Measurements from ENCODE around the gene SMG6.

SMG6 gene

GRCh38 chr17:2222301-2222700, 81.3 kb downstream of the SMG6 start:
- ATAC-seq (ENCODE audit: low read depth) (no peak), DNase-seq (ENCODE audit: low spot score in 2 of 2) (no peak)
- Mint-ChIP-seq H3K4me1 (peaks cover 11% of the 10 kb centered on the region), H3K27me3 (no peaks in the 10 kb centered on the region), H3K9me3 (no peaks in the 10 kb centered on the region), H3K27ac (peak overlapping the region; percentile 6), H3K36me3 (peaks cover 15% of the 10 kb centered on the region), H3K4me3 (no peak overlapping the region)

GRCh38 chr17:2218426-2218825, 85.2 kb downstream of the SMG6 start:
- ATAC-seq (ENCODE audit: low read depth) (no peak), DNase-seq (ENCODE audit: low spot score in 2 of 2) (no peak)
- peak overlapping the region; percentile 21 for H3K4me3 Mint-ChIP-seq
- peaks cover 9% of the 10 kb centered on the region for H3K36me3 Mint-ChIP-seq
- no peaks in the 10 kb centered on the region for H3K9me3 Mint-ChIP-seq
- no peaks in the 10 kb centered on the region for H3K27me3 Mint-ChIP-seq
- peaks cover 17% of the 10 kb centered on the region for H3K4me1 Mint-ChIP-seq
- H3K27ac Mint-ChIP-seq = no peak overlapping the region

GRCh38 chr17:2215616-2216364, 87.8 kb downstream of the SMG6 start:
- Mint-ChIP-seq H3K36me3 (peaks cover 8% of the 10 kb centered on the region), H3K27me3 (no peaks in the 10 kb centered on the region), H3K4me1 (peaks cover 12% of the 10 kb centered on the region), H3K4me3 (peak overlapping the region; percentile 83), H3K27ac (peak overlapping the region; percentile 97), H3K9me3 (no peaks in the 10 kb centered on the region)
- peak; percentile 41 to 43 for DNase-seq (ENCODE audit: low spot score in 2 of 2)
- peak; percentile 99 for ATAC-seq (ENCODE audit: low read depth)

- ATAC-seq (ENCODE audit: low read depth) (no peak), DNase-seq (ENCODE audit: low spot score in 2 of 2) (no peak)
- no peaks in the 10 kb centered on the region for H3K27me3 Mint-ChIP-seq
- peaks cover 11% of the 10 kb centered on the region for H3K36me3 Mint-ChIP-seq
- peak overlapping the region; percentile 97 for H3K27ac Mint-ChIP-seq
- peaks cover 12% of the 10 kb centered on the region for H3K4me1 Mint-ChIP-seq
- peak overlapping the region; percentile 83 for H3K4me3 Mint-ChIP-seq
- H3K9me3 Mint-ChIP-seq = no peaks in the 10 kb centered on the region
Measured at GRCh38 chr17:2214929-2215615, 88.5 kb downstream of the SMG6 start.

- H3K4me3 Mint-ChIP-seq = no peak overlapping the region
- peak overlapping the region; percentile 97 for H3K27ac Mint-ChIP-seq
- H3K36me3 Mint-ChIP-seq = peaks cover 11% of the 10 kb centered on the region
- H3K4me1 Mint-ChIP-seq = peaks cover 12% of the 10 kb centered on the region
- H3K9me3 Mint-ChIP-seq = no peaks in the 10 kb centered on the region
- no peaks in the 10 kb centered on the region for H3K27me3 Mint-ChIP-seq
- DNase-seq (ENCODE audit: low spot score in 2 of 2) (no peak), ATAC-seq (ENCODE audit: low read depth) (no peak)
Measured at GRCh38 chr17:2214047-2214928, 89.3 kb downstream of the SMG6 start.

- ATAC-seq (ENCODE audit: low read depth) (no peak), DNase-seq (ENCODE audit: low spot score in 2 of 2) (no peak)
- Mint-ChIP-seq H3K4me3 (no peak overlapping the region), H3K36me3 (peaks cover 8% of the 10 kb centered on the region), H3K4me1 (peaks cover 10% of the 10 kb centered on the region), H3K9me3 (no peaks in the 10 kb centered on the region), H3K27me3 (no peaks in the 10 kb centered on the region), H3K27ac (peak overlapping the region; percentile 97)
Measured at GRCh38 chr17:2213291-2213960, 90.2 kb downstream of the SMG6 start.

- DNase-seq (ENCODE audit: low spot score in 2 of 2) (no peak), ATAC-seq (ENCODE audit: low read depth) (no peak)
- no peaks in the 10 kb centered on the region for H3K27me3 Mint-ChIP-seq
- H3K4me1 Mint-ChIP-seq = peaks cover 9% of the 10 kb centered on the region
- H3K9me3 Mint-ChIP-seq = no peaks in the 10 kb centered on the region
- peaks cover 8% of the 10 kb centered on the region for H3K36me3 Mint-ChIP-seq
- peak overlapping the region; percentile 72 for H3K27ac Mint-ChIP-seq
- no peak overlapping the region for H3K4me3 Mint-ChIP-seq
Measured at GRCh38 chr17:2212400-2212981, 91.1 kb downstream of the SMG6 start.

- Mint-ChIP-seq H3K4me1 (peaks cover 9% of the 10 kb centered on the region), H3K27ac (no peak overlapping the region), H3K9me3 (no peaks in the 10 kb centered on the region), H3K36me3 (peaks cover 8% of the 10 kb centered on the region), H3K27me3 (no peaks in the 10 kb centered on the region), H3K4me3 (no peak overlapping the region)
- DNase-seq (ENCODE audit: low spot score in 2 of 2) = no peak
- no peak for ATAC-seq (ENCODE audit: low read depth)
Measured at GRCh38 chr17:2211661-2212399, 91.8 kb downstream of the SMG6 start.

- Mint-ChIP-seq H3K27ac (peak overlapping the region; percentile 26), H3K4me1 (peaks cover 4% of the 10 kb centered on the region), H3K4me3 (no peak overlapping the region), H3K36me3 (peaks cover 8% of the 10 kb centered on the region), H3K9me3 (no peaks in the 10 kb centered on the region), H3K27me3 (no peaks in the 10 kb centered on the region)
- ATAC-seq (ENCODE audit: low read depth) = no peak
- DNase-seq (ENCODE audit: low spot score in 2 of 2) = no peak
Measured at GRCh38 chr17:2210726-2211125, 92.9 kb downstream of the SMG6 start.

GRCh38 chr17:2207815-2208515, 95.6 kb downstream of the SMG6 start:
- Mint-ChIP-seq H3K4me1 (no peaks in the 10 kb centered on the region), H3K9me3 (no peaks in the 10 kb centered on the region), H3K27ac (peak overlapping the region; percentile 50), H3K36me3 (peaks cover 9% of the 10 kb centered on the region), H3K4me3 (no peak overlapping the region), H3K27me3 (no peaks in the 10 kb centered on the region)
- ATAC-seq (ENCODE audit: low read depth) = no peak
- no peak for DNase-seq (ENCODE audit: low spot score in 2 of 2)

GRCh38 chr17:2204393-2204792, 99.2 kb downstream of the SMG6 start:
- no peaks in the 10 kb centered on the region for H3K9me3 Mint-ChIP-seq
- no peak for ATAC-seq (ENCODE audit: low read depth)
- H3K4me3 Mint-ChIP-seq = no peak overlapping the region
- no peaks in the 10 kb centered on the region for H3K27me3 Mint-ChIP-seq
- H3K27ac Mint-ChIP-seq = no peak overlapping the region
- no peaks in the 10 kb centered on the region for H3K4me1 Mint-ChIP-seq
- H3K36me3 Mint-ChIP-seq = peaks cover 3% of the 10 kb centered on the region
- DNase-seq (ENCODE audit: low spot score in 2 of 2) = no peak

- Mint-ChIP-seq H3K27ac (no peak overlapping the region), H3K27me3 (no peaks in the 10 kb centered on the region), H3K9me3 (no peaks in the 10 kb centered on the region), H3K4me3 (no peak overlapping the region), H3K36me3 (peaks cover 3% of the 10 kb centered on the region), H3K4me1 (no peaks in the 10 kb centered on the region)
- DNase-seq (ENCODE audit: low spot score in 2 of 2) = no peak
- ATAC-seq (ENCODE audit: low read depth) = no peak
Measured at GRCh38 chr17:2203818-2204217, 99.8 kb downstream of the SMG6 start.
